Mesangial cell (primary cell): ENCODE data around the gene PGAP2. TPM values are rescaled to one million over a fixed set of nuclear protein-coding genes. Genes with fewer than 3 reads are reported as not detected.

ENCODE experiments used
- total RNA-seq: library from RNA; depleted of rRNA; stranded (reverse); fragments of >200 nt; gene quantifications from 2 replicates; pipeline ENCODE4 v1.2.3, GENCODE V29; 2015

PGAP2 gene
- total RNA-seq: 19.5 and 23.6 TPM in 2 replicates

DNA sequence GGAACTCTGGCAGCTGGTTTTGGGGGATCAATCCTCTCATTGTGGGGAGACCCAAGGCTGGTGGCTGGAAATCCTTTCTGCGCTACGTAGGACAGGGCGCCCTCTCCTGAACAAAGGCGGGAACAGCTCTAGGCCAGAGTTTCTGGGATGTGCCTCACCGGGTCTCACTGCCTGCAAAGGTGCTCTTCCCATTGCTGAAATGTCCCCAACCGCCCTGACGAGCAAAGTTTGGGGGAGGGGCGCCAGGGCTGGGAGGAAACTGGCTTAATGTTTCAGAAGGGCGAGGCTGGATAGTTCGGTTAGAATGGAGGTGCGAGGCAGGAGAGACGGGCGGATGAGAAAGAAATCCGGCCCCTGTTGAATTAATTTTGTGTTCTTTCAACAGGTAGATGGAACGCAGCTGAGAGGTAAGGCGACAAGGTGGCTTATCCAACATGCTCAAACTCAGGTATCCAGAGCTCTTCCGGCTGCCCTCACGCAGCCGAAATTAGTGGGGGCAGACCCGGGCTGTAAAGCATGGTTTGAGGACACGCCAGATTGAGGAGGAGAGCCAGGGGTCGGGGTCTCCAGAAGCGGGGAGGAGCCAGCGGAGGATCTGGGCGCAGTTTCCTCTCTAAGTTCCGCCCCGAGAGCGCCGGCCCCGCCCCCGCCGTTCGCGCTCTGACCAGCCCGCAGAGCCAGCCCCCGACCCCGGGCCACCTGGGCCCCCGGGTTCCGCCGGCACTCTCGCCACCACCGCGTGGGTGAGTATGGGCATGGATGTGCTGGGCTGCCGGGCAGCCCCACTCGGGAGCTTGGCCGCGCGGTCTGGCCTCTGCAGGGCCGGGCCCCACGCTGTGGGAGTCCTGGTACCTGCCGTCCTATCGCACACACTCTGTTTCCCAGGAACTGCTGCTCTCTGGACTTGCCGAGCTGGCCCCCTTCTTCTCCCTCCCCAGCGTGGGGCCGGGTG, at the start of gene PGAP2:
PGAP2 (plus strand) TSS at position 652 of the 952 bp plus-strand sequence. CDS start 2,700 bp downstream, outside the sequence.

DNA sequence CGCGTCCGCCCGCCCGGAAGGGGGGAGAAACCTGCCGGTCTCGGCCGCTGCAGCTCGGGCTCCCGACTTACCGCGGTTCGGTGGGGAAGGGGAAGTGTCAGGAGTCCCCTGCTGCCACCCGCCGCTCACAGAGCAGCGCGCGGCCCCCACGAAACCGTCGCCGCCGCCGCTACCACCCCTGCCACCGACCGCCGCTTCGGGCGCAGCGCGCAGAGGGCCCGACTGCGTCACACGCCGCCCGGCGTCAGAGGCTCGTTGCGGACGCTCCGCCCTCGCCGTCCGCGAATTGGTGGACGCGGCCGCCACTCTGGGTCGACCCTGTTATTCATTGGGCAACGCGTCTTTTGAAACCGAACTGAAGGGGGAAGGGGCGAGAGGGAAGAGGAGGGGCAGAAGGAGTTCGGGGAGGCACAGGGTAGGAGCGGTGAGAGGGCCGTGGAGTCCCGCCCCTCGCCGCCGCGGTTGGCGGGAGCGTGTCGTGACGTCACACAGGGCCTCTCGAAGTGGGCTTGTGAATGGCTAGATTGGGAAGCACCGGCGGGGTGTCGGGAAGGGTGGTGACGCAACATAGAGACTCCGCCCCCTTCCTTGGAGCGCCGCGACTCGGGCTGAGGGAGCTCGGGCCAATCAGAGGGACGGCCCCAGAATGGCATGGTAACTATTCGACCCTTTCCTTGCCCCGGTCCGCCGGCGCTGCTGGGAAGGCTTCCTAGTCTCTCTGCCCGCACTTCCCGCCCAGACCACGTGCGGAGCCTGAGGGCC, 10.8 kb upstream of the PGAP2 start, which contains the start of gene NUP98:
NUP98 (minus strand) TSS at position 226 of the 762 bp plus-strand sequence. CDS start 15,437 bp downstream, outside the sequence.

DNA sequence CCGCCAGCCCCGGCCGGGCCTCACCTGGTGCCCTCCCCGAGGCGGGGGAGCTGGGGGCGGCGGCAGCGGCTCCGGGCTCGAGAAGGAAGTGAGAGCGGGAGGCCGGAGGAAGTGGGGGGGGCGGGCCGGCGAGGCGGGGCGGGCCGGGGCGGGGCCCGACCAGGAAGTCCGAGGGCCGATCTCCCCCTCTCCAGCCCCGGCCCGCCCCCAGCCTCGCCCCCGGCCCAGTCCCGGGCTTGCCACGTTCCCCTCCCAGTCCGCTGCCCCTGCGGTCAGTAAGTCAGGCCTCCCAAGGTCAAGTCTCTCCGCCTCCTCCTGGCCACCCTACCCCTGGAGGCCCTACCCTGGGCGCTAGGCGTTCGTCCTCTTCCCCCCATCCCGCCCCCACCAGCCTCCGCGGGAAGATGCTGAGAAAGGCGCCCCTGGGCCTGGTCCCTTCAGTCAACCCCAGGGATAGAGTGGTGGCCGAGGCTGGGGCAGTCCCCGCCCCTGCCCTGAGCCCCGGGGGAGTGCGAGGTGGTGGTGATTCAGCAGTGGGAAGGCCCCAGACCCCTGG, 32.6 kb downstream of the PGAP2 start, which contains the start of gene RHOG:
RHOG (minus strand) TSS at position 90 of the 556 bp plus-strand sequence. CDS start 12,821 bp downstream, outside the sequence.

GRCh38 chr11:3854977-3855807, 46.8 kb downstream of the PGAP2 start, which contains the start of gene STIM1:
STIM1 (plus strand) TSS chr11:3855664; CDS start chr11:3856271, 607 bp downstream.

Other genes with a start within 250 kb of the PGAP2 start
- 3.0 TPM in 1 of 2 replicates, not detected in the other for gene ART5, start 166.6 kb upstream of the PGAP2 start, total RNA-seq
- not detected in 2 replicates for gene ART1, start 163.4 kb upstream of the PGAP2 start, total RNA-seq
- gene CHRNA10, start 137.2 kb upstream of the PGAP2 start, total RNA-seq: 0.13 and 0.81 TPM in 2 replicates
- 81.0 and 161 TPM in 2 replicates for gene NUP98, start 11.0 kb upstream of the PGAP2 start, total RNA-seq
- 49.6 and 55.6 TPM in 2 replicates for gene RHOG, start 32.4 kb downstream of the PGAP2 start, total RNA-seq
- 18.7 and 20.2 TPM in 2 replicates for gene STIM1, start 47.1 kb downstream of the PGAP2 start, total RNA-seq